GM18502 (cell line): ENCODE data around the gene ALDH1B1.

Experiments
- ATAC-seq: cut with Tn5 transposase; IDR thresholded peaks from one replicate; pipeline ENCODE4 v1.9.1; 2021; ENCODE audit warnings: mild to moderate bottlenecking; ENCODE audit not compliant: unreplicated experiment, poor library complexity

The ALDH1B1 gene

GRCh38 chr9:38413283-38413682 lies 20.8 kb downstream of the ALDH1B1 start:
- ATAC-seq, result no peak

GRCh38 chr9:38414040-38414723 lies 21.7 kb downstream of the ALDH1B1 start:
- no peak for ATAC-seq

GRCh38 chr9:38415856-38416255 lies 23.4 kb downstream of the ALDH1B1 start:
- no peak for ATAC-seq

GRCh38 chr9:38416461-38416860 lies 24.0 kb downstream of the ALDH1B1 start:
- no peak for ATAC-seq

GRCh38 chr9:38417003-38417945 lies 24.8 kb downstream of the ALDH1B1 start:
- peak; percentile 59 for ATAC-seq

GRCh38 chr9:38418366-38418765 lies 25.9 kb downstream of the ALDH1B1 start:
- ATAC-seq, result no peak

- no peak for ATAC-seq
Observed at GRCh38 chr9:38419181-38419580, 26.7 kb downstream of the ALDH1B1 start.

- ATAC-seq, result no peak
Observed at GRCh38 chr9:38421498-38422211, 29.2 kb downstream of the ALDH1B1 start.

- ATAC-seq, result no peak
Observed at GRCh38 chr9:38422555-38423260, 30.2 kb downstream of the ALDH1B1 start.

GRCh38 chr9:38423273-38423972 lies 30.9 kb downstream of the ALDH1B1 start:
- ATAC-seq, result no peak

GRCh38 chr9:38423973-38424843 lies 31.7 kb downstream of the ALDH1B1 start, which contains the start of gene IGFBPL1:
Gene IGFBPL1, minus strand, starts transcription at chr9:38424454. Its CDS starts 30 bp downstream, at chr9:38424424.
- ATAC-seq, result no peak

GRCh38 chr9:38424918-38425317 lies 32.4 kb downstream of the ALDH1B1 start:
- no peak for ATAC-seq

- ATAC-seq, result no peak
Observed at GRCh38 chr9:38428062-38428461, 35.6 kb downstream of the ALDH1B1 start.

- no peak for ATAC-seq
Observed at GRCh38 chr9:38431116-38431515, 38.6 kb downstream of the ALDH1B1 start.

GRCh38 chr9:38432922-38433510 lies 40.5 kb downstream of the ALDH1B1 start:
- ATAC-seq, result peak; percentile 46

- no peak for ATAC-seq
Observed at GRCh38 chr9:38434365-38434764, 41.9 kb downstream of the ALDH1B1 start.

- no peak for ATAC-seq
Observed at GRCh38 chr9:38434853-38435252, 42.4 kb downstream of the ALDH1B1 start.

- no peak for ATAC-seq
Observed at GRCh38 chr9:38435521-38435920, 43.0 kb downstream of the ALDH1B1 start.
